Metanephros (tissue), 2 donors: ENCODE data around the gene AGPS. TPM values are rescaled to one million over a fixed set of nuclear protein-coding genes. Genes with fewer than 3 reads are reported as not detected.

ENCODE experiments used
- small RNA-seq: library from RNA; depleted of rRNA; stranded (forward); fragments of <200 nt; gene quantifications from one replicate; pipeline ENCODE3, GENCODE V24; 2014; ENCODE audit warnings: low replicate concordance
- total RNA-seq: library from RNA; depleted of rRNA; stranded (reverse); fragments of >200 nt; gene quantifications from one replicate; pipeline ENCODE4 v1.2.3, GENCODE V29; 2014

Gene AGPS
- total RNA-seq = 41.7 TPM

DNA sequence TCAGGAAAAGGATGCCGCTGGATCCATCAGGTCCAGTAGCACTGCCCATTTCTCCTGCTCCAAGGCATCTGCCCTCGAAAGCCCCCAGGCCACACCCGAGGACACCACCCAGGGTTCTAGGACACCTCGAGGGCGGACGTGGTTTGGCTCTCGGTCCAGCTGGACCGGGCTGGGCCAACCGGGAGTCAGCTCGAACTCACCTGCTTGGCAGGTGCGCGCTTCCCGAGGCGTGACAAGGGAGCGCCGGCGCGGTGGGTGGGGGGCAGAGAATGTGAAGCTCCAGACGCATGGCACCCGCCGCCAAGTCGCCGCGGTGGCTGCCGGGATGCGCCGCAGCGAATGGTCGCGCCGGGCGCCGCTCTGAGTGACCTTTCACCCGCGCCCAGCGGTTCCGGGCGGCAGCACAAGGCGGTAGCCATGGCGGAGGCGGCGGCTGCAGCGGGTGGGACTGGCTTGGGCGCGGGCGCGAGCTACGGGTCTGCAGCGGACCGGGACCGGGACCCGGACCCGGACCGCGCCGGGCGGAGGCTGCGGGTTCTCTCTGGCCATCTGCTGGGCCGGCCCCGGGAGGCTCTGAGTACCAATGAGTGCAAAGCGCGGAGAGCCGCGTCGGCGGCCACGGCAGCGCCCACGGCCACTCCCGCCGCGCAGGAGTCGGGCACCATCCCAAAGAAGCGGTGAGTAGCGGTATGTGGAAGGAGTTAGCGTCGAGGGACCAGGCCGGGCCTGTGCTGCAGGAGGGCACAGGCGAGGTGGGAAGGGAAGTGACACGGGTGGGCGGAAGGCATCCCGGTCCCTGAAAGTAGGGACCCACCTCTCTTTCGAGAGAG lies at the start of gene AGPS:
TSS of gene AGPS (plus strand) at position 401 of the 830 bp plus-strand sequence. CDS start at position 418, 17 bp downstream.

Small RNAs within 50 kb of the gene (small RNA-seq; reads per million reads assigned to genes)
- gene RF01210 = not detected

Other genes starting within 250 kb of the AGPS start
- gene HNRNPA3, start 180.0 kb upstream of the AGPS start, total RNA-seq = 112 TPM
- gene NFE2L2, start 128.0 kb upstream of the AGPS start, total RNA-seq = 89.7 TPM